HepG2 (cell line): ENCODE results near the gene TMEM63B. TPM values are rescaled to one million over a fixed set of nuclear protein-coding genes. Genes with fewer than 3 reads are reported as not detected.

Source experiments
- ARNT2 ChIP-seq: sonication (generic); formaldehyde crosslinking; IDR thresholded peaks from 2 replicates; pipeline ENCODE4 v1.8.0; 2022; ENCODE audit warnings: mild to moderate bottlenecking, low read depth, missing genetic modification reagents, moderate library complexity
- ATF3 ChIP-seq: sonication (generic); formaldehyde crosslinking; IDR thresholded peaks from 2 replicates; pipeline ENCODE4 v1.4.0; 2020; ENCODE audit warnings: missing genetic modification reagents
- CBX2 ChIP-seq, 2 experiments: fragments of 200-600 bp in 1 of 2; sonication (generic); formaldehyde crosslinking in 1 of 2; IDR thresholded peaks; 2 replicates each; pipeline versions ENCODE4 v1.7.0 to v1.8.1; 2018 to 2022; ENCODE audit warnings: low read depth in 2 of 2, low read length in 1 of 2, mild to moderate bottlenecking in 1 of 2, missing genetic modification reagents in 1 of 2
- ELF3 ChIP-seq: IDR thresholded peaks from 2 replicates; pipeline ENCODE4 v1.6.1; 2016; ENCODE audit warnings: missing genetic modification reagents, missing compliant biosample characterization
- FOSL1 ChIP-seq: sonication (generic); formaldehyde crosslinking; IDR thresholded peaks from 2 replicates; pipeline ENCODE4 v1.9.0; 2021; ENCODE audit warnings: missing genetic modification reagents, borderline replicate concordance
- FOSL2 ChIP-seq: sonication (generic); formaldehyde crosslinking; IDR thresholded peaks from 2 replicates; pipeline ENCODE4 v1.4.0; 2020; ENCODE audit warnings: missing genetic modification reagents
- HMGA1 ChIP-seq: sonication (generic); formaldehyde crosslinking; conservative IDR thresholded peaks from 2 replicates; pipeline ENCODE4 v1.4.0; 2020; ENCODE audit warnings: missing genetic modification reagents
- JUND ChIP-seq: sonication (generic); formaldehyde crosslinking; IDR thresholded peaks from 2 replicates; pipeline ENCODE4 v1.8.0; 2022; ENCODE audit warnings: mild to moderate bottlenecking, missing genetic modification reagents
- KDM3A ChIP-seq: IDR thresholded peaks from 2 replicates; pipeline ENCODE4 v1.6.1; 2018; ENCODE audit warnings: low read depth, missing compliant biosample characterization
- NAIF1 ChIP-seq: sonication (generic); formaldehyde crosslinking; IDR thresholded peaks from 2 replicates; pipeline ENCODE4 v1.5.0; 2020; ENCODE audit warnings: mild to moderate bottlenecking, missing genetic modification reagents, borderline replicate concordance
- NFE2L2 ChIP-seq: fragments of 150-350 bp; IDR thresholded peaks from 2 replicates; pipeline ENCODE4 v1.6.1; 2014; ENCODE audit warnings: low read length
- NR2F6 ChIP-seq, 2 experiments: IDR thresholded peaks; 2 replicates each; pipeline ENCODE4 v1.6.1; 2016; ENCODE audit warnings: antibody characterized with exemption in 1 of 2, mild to moderate bottlenecking in 1 of 2
- RCOR2 ChIP-seq: IDR thresholded peaks from 2 replicates; pipeline ENCODE4 v1.6.1; 2016; ENCODE audit warnings: missing biosample characterization, missing genetic modification reagents
- SALL1 ChIP-seq: sonication (generic); formaldehyde crosslinking; IDR thresholded peaks from 2 replicates; pipeline ENCODE4 v1.8.0; 2022; ENCODE audit warnings: mild to moderate bottlenecking, missing genetic modification reagents
- SIX1 ChIP-seq: sonication (generic); formaldehyde crosslinking; IDR thresholded peaks from 2 replicates; pipeline ENCODE4 v1.4.0; 2020; ENCODE audit warnings: missing genetic modification reagents, borderline replicate concordance
- SOX5 ChIP-seq: IDR thresholded peaks from 2 replicates; pipeline ENCODE4 v1.6.1; 2016; ENCODE audit warnings: borderline replicate concordance
- SP1 ChIP-seq, 2 experiments: fragments of 450-650 bp in 1 of 2; sonication (generic) in 1 of 2; formaldehyde crosslinking in 1 of 2; IDR thresholded peaks; 2 replicates each; pipeline versions ENCODE4 v1.4.0 to v1.6.1; 2016 to 2020; ENCODE audit warnings: missing genetic modification reagents in 1 of 2
- SRSF4 ChIP-seq: fragments of 200-400 bp; formaldehyde crosslinking; IDR thresholded peaks from one replicate; pipeline ENCODE4 v1.6.1; 2018; ENCODE audit warnings: mild to moderate bottlenecking, low read depth, low read length, moderate library complexity; ENCODE audit not compliant: poor library complexity, severe bottlenecking
- SRY ChIP-seq: sonication (generic); formaldehyde crosslinking; IDR thresholded peaks from 2 replicates; pipeline ENCODE4 v1.8.0; 2022; ENCODE audit warnings: mild to moderate bottlenecking, missing genetic modification reagents
- TFDP2 ChIP-seq: sonication (generic); formaldehyde crosslinking; IDR thresholded peaks from 2 replicates; pipeline ENCODE4 v1.4.0; 2020; ENCODE audit warnings: missing genetic modification reagents
- ZBTB3 ChIP-seq: sonication (generic); formaldehyde crosslinking; IDR thresholded peaks from 2 replicates; pipeline ENCODE4 v1.4.0; 2020; ENCODE audit warnings: low read depth, mild to moderate bottlenecking, moderate library complexity, missing genetic modification reagents, borderline replicate concordance
- ZMYM3 ChIP-seq: sonication (generic); formaldehyde crosslinking; IDR thresholded peaks from 2 replicates; pipeline ENCODE4 v1.5.1; 2020; ENCODE audit warnings: mild to moderate bottlenecking, missing genetic modification reagents
- ZNF121 ChIP-seq: sonication (generic); formaldehyde crosslinking; IDR thresholded peaks from 2 replicates; pipeline ENCODE4 v1.5.0; 2020; ENCODE audit warnings: mild to moderate bottlenecking, missing genetic modification reagents
- ZNF652 ChIP-seq: IDR thresholded peaks from 2 replicates; pipeline ENCODE4 v1.6.1; 2016; ENCODE audit warnings: low read depth, borderline replicate concordance
- ZNF660 ChIP-seq: sonication (generic); formaldehyde crosslinking; IDR thresholded peaks from 2 replicates; pipeline ENCODE4 v1.5.1; 2020; ENCODE audit warnings: mild to moderate bottlenecking, low read depth, missing genetic modification reagents, borderline replicate concordance
- polyA plus RNA-seq, 8 experiments: library from polyadenylated mRNA; depleted of rRNA in 3 of 8; stranded (reverse) in 7 of 8; unstranded in 1 of 8; fragments of >200 nt; fragmentation: Illumina TruSeq in 4 of 8; extraction: Trizol in 4 of 8; gene quantifications; 2 replicates each; pipeline versions ENCODE4 v1.2.1 to v1.2.3, GENCODE V29; 2011 to 2016; ENCODE audit warnings: low read depth in 4 of 8, missing spikeins in 1 of 8, mixed read lengths in 1 of 8; ENCODE audit not compliant: insufficient read depth in 1 of 8
- total RNA-seq, 5 experiments: library from RNA; depleted of rRNA; stranded (reverse); fragments of >200 nt; fragmentation: Illumina TruSeq; extraction: Trizol; gene quantifications; 2 replicates each; pipeline ENCODE4 v1.2.3, GENCODE V29; 2016; ENCODE audit warnings: low read depth in 1 of 5
- TF ChIP-seq, protein P1 (sequence below): sonication (generic); formaldehyde crosslinking; conservative IDR thresholded peaks from 2 replicates; pipeline ENCODE4 v1.8.0; 2022; ENCODE audit warnings: mild to moderate bottlenecking, moderate library complexity, missing genetic modification reagents
- TF ChIP-seq, protein P2 (sequence below): sonication (generic); formaldehyde crosslinking; IDR thresholded peaks from 2 replicates; pipeline ENCODE4 v1.8.0; 2022; ENCODE audit warnings: mild to moderate bottlenecking, missing genetic modification reagents, moderate library complexity

TMEM63B gene
- total and polyA plus RNA-seq, 2 of the 13 experiments (the other 11 are each of a cell fraction or from before 2014, with no cell fraction given): 27.4 to 75.8 TPM

- TF ChIP-seq, protein P1, sequence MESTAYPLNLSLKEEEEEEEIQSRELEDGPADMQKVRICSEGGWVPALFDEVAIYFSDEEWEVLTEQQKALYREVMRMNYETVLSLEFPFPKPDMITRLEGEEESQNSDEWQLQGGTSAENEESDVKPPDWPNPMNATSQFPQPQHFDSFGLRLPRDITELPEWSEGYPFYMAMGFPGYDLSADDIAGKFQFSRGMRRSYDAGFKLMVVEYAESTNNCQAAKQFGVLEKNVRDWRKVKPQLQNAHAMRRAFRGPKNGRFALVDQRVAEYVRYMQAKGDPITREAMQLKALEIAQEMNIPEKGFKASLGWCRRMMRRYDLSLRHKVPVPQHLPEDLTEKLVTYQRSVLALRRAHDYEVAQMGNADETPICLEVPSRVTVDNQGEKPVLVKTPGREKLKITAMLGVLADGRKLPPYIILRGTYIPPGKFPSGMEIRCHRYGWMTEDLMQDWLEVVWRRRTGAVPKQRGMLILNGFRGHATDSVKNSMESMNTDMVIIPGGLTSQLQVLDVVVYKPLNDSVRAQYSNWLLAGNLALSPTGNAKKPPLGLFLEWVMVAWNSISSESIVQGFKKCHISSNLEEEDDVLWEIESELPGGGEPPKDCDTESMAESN (CRISPR knock-in tag): 0 out of 2 replicates have a peak, but pooled peaks have one; percentile 35
- TF ChIP-seq ATF3 (CRISPR knock-in tag) (peak; percentile 73; the same call in 1 of the 2 replicates), NR2F6 (IDR thresholded peaks at IDR 0.05) (peak; percentile 94), NR2F6 (CRISPR knock-in tag; IDR thresholded peaks at IDR 0.05) (peak; percentile 96), ELF3 (0 out of 2 replicates have a peak, but pooled peaks have one; percentile 16), ZNF121 (CRISPR knock-in tag) (peak; percentile 100), ZBTB3 (CRISPR knock-in tag) (0 out of 2 replicates have a peak, but pooled peaks have one; percentile 65), RCOR2 (CRISPR knock-in tag) (peak; percentile 73; the same call in 1 of the 2 replicates), NFE2L2 (no peak), SP1 (IDR thresholded peaks at IDR 0.05) (no peak), SP1 (CRISPR knock-in tag; IDR thresholded peaks at IDR 0.05) (peak; percentile 18; the same call in 1 of the 2 replicates), KDM3A (CRISPR knock-in tag) (no peak), SIX1 (CRISPR knock-in tag) (0 out of 2 replicates have a peak, but pooled peaks have one; percentile 30), NAIF1 (CRISPR knock-in tag) (no peak), SRY (CRISPR knock-in tag) (no peak), ZMYM3 (peak; percentile 77), ZNF652 (CRISPR knock-in tag) (no peak), SRSF4 (no peak), ZNF660 (CRISPR knock-in tag) (no peak), HMGA1 (CRISPR knock-in tag) (no peak), FOSL1 (CRISPR knock-in tag) (peak; percentile 82; the same call in 1 of the 2 replicates), TFDP2 (CRISPR knock-in tag) (no peak), CBX2 (IDR thresholded peaks at IDR 0.05; ENCODE audit: low read depth, low read length) (no peak), CBX2 (CRISPR knock-in tag; IDR thresholded peaks at IDR 0.05; ENCODE audit: low read depth) (0 out of 2 replicates have a peak, but pooled peaks have one; percentile 33), SOX5 (CRISPR knock-in tag) (peak; percentile 70; the same call in 1 of the 2 replicates), JUND (CRISPR knock-in tag) (peak; percentile 72; the same call in 1 of the 2 replicates), SALL1 (peak; percentile 65), ARNT2 (0 out of 2 replicates have a peak, but pooled peaks have one; percentile 37), FOSL2 (peak; percentile 96)
- TF ChIP-seq, protein P2, sequence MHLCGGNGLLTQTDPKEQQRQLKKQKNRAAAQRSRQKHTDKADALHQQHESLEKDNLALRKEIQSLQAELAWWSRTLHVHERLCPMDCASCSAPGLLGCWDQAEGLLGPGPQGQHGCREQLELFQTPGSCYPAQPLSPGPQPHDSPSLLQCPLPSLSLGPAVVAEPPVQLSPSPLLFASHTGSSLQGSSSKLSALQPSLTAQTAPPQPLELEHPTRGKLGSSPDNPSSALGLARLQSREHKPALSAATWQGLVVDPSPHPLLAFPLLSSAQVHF (CRISPR knock-in tag): no peak
These were observed 51.8 kb downstream of the TMEM63B start (continued) for GRCh38 chr6:44179072-44179536.
